KG1 (cell line): ENCODE data around the gene ANKRD17.
"Not testable (repeated sequence)": the region's sequence is repeated elsewhere in the genome, so short reads cannot be mapped to it uniquely, and the experiment has no call there.

Experiments used
- DNase-seq: peaks from one replicate; lab custom pipeline; 2025; lab: John Stamatoyannopoulos, UW

ANKRD17 gene

DNA sequence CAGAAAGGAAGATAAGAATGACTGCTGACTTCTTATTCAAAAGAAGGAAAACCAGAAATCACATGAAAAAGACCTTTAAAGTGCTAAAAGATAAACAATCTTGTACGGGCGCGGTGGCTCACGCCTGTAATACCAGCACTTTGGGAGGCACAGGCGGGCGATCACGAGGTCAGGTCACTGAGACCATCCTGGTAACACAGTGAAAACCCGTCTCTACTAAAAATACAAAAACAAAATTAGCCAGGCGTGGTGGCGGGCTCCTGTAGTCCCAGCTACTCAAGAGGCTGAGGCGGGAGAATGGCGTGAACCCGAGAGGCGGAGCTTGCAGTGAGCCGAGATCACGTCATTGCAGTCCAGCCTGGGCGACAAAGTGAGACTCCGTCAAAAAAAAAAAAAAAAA is 54.6 kb downstream of the ANKRD17 start:
- DNase-seq, result not testable (repeated sequence)

DNA sequence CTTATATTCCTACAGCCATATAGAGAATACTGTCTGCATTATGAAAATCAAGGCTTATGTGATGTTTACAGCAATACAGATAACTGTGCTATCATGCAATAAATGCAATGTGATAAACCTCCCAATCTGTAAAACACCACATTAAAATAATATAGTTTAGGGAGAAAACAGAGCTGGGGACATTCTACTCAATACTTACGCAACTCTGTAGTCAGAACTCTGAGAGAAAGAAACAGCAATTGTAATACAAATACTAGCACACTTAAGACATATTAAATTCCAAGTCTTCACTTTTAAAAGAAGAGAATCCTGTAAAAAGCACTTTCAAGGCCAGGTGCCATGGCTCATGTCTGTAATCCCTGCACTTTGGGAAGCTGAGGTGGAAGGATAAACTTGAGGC is 61.4 kb downstream of the ANKRD17 start:
- no peak for DNase-seq

DNA sequence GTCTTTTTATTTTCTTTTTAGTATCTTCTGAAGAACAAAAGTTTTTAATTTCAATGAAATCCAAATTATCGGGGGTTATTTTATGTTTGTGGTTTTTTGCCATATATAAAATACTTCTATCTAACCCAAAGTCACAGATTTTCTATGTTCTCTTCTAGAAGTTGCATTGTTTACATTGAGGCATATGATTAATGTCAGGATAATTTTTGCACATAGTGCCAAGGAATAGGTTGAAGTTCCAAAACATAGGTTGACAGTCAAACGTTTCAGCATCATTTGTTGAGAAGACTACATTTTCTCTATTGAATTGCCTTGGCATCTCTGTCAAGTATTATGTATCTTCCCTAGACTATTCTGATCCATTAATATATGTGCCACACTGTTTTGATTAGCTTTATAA is 64.5 kb downstream of the ANKRD17 start:
- no peak for DNase-seq

DNA sequence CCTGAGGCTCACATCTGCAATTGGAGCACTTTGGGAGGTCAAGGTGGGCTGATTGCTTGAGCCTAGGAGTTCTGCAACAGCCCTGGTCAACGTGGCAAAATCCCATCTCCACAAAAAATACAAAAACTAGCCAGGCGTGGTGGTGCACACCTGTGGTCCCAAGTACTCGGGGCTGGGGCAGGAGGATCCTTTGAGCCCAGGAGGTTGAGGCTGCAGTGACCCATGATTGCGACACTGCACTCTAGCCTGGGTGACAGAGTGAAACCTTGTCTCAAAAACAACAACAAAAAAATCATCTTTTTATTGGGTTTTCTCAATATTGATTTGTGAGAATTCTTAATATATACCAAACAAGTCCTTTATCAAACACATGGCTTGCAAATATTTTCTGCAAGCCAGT is 64.9 kb downstream of the ANKRD17 start:
- DNase-seq, result no peak

DNA sequence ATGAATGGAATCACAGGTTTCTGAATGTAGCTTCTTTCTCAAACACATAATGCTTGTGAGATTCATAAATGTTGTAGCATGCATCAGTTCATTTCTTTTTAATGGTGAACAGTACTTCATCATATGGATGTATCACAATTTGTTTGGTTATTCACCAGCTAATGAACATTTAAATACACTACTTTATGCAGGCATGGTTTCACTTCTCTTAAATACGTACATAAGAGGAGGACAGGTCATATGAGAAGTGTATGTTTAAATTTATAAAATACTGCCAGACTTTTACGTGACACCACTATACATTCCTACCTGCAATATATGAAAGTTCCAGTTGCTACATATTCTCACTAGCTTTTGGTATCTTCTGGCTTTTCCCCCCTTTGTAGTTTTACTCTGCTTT is 65.4 kb downstream of the ANKRD17 start:
- no peak for DNase-seq

DNA sequence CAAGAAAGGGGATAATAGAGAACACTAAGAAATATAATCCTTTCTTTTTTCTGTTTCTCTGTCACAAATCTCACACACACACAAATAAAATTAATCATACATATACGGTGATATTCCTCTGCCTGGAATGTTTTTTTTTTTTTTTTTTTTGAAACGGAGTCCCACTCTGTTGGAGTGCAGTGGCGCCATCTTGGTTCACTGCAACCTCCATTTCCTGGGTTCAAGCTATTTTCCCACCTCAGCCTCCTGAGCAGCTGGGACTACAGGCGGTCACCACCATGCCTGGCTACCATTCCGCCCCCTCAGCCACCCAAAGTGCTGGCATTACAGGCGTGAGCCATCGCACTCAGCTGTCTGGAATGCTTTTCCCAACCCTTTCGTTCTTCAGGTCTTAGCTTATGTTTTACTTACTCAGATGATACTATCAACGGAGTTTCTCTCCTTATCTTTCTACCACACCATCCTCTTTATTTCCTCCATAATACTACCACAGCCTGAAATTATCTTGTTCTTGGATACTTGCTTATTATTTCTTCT is 69.3 kb downstream of the ANKRD17 start:
- no peak for DNase-seq

DNA sequence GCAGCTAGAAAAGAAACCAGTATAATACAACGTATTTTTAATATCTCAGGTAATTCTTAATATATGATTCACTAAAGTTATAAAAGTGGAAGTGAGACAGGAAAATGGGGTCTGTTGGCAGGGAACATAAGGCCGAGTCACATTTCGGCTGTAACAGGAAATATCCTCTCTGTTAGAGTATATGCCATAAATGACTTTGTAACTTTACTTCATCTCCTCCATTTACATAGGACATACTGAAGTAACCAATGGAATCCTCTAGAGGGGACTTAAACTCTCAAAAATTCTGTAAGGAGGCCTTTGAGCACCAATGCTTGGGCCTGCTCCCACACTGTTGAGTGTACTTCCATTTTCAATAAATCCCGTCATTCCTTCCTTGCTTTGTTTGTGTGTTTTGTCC is 71.3 kb downstream of the ANKRD17 start:
- DNase-seq, result no peak

DNA sequence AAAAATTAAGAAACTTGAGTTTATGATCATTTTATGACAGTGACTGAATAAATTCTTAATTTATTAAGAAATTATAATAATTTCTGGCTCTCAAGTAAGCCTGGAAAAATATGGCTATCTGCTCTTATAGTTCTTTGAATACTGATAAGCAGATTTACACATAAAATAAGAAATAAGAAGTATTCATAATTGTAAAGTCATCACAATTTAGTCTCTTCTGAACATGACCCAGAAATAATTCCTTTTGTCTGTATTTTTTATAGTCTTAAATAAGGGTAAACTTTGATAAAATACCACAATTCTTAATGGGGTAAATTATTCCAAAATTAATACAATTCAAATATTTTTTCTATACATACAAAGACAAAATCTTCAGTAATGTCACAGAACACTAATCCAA is 72.7 kb downstream of the ANKRD17 start:
- no peak for DNase-seq

DNA sequence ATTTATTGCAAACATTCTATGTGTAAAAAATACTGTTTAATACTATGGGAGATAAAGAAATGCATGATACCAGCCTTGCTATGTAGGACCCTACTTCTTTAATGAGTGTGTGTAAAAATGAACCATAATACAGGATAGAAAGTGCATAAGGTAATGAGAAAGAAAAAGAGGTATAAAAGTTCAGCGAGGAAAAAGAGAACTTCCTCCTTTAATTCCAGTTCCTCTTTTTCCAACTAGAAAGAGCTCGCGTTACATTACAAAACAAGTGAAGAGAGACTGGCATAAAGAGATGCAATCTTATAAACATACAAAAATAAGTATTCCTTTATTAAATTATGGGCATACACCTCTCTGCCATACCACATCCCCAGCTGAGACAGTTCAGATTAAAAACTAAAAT is 77.4 kb downstream of the ANKRD17 start:
- peak; percentile 30 for DNase-seq

DNA sequence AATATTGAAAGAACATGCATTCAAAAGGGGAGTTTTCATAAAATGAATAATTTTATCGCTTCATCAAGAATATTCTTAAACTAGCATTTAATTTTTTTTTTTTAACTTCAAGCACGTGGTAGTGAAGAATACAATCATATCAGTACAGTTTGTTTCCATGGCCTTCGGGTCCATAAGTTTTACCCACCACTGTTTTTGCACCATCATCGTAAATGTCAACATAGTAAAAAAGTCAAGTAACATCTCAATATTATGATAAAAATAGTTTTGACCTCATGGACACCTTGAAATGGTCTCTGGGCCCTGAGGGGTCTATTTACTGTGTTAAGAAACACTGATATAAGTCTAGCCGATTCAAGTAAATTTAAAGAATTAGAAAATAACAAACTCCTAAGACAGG is 80.2 kb downstream of the ANKRD17 start:
- no peak for DNase-seq

DNA sequence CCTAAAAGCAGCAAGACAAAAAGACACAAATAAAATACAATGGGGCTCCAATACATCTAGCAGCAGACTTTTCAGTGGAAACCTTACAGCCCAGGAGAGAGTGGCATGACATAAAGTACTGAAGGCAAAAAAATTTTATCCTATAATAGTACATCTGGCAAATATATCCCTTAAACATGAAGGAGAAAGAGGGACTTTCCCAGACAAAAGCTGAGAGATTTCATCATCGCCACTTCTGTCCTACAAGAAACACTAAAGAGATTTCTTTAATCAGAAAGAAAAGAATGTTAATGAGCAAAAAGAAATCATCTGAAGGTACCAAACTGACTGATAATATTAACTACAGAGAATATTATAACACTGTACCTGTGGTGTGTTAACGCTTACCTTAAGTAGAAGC is 86.4 kb downstream of the ANKRD17 start:
- no peak for DNase-seq

DNA sequence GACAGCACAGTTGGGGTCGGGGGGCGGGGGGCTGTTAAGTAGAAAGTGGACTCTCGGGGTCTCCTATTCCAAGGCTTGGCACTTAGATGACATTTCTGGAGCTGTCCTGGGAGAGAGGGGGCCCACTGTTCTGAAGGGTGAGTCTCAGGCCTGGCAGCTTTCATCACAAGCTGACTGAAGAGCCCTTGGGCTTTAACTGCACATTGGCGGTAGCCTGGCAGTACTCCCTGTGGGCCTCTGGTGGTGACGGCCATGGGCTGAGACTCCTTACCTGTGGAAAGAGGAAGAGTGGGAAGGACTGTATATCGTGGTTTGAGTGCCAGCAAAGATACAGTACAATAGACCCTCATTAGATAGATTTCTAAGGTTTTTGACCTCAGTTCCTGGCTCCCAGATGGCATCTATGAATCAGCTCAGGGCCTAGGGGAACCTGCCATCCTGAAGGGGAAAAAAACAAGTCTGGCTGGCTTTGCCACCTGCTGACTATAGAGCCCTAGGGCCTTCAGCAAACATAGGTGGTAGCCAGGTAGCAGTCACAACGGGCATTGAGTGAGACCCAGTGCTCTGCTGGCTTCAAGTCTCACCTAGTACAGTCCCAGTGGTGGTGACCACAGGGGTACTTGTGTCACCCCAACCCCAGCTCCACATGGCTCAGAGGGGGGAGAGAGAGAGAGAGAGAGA is 87.9 kb downstream of the ANKRD17 start:
- no peak for DNase-seq

DNA sequence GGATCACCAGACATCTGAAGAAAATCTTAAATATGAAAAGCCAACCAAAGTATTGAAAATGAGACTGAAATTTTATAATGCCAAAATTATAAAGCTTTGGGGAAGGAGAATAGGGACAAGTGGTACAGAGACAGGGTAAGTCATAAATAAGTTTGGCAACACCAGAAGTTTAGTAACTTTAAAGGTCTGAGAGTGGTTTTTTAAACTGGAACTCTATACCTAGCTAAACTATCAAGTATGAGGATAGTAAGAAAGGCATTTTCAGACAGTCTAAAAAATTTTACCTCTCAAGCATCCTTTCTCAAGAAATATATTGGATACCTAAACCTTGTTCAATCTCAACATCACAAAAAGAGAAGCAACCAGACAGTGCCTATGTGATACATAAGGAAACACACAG is 92.4 kb downstream of the ANKRD17 start:
- DNase-seq, result no peak

DNA sequence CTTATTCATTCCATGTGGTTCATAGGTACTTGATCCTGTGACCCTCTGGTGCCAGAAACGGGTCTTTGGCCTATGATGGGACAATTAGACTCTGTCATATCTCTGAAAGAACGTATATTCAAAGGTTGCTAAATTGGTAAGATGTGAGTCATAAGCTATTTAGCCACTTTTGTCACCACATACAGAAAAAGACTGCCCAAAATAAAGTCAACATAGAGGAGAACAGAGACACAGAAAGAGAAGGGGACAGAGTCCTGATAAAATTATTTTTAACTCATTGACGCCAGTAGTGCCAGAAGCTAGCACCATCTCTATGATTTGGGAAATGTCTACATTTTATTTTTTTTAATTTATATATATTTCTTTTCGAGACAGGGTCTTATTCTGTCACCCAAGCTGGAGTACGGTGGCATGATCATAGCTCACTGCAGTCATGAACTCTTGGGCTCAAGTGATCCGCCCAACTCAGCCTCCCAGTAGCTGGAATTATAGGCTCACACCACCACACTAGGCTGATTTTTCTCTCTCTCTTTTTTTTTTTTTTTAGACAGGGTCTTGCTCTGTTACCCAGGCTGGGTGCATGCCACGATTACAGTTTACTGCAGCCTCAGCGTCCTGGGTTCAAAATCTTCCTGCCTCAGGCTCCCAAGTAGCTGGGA is 96.9 kb downstream of the ANKRD17 start:
- DNase-seq, result no peak

DNA sequence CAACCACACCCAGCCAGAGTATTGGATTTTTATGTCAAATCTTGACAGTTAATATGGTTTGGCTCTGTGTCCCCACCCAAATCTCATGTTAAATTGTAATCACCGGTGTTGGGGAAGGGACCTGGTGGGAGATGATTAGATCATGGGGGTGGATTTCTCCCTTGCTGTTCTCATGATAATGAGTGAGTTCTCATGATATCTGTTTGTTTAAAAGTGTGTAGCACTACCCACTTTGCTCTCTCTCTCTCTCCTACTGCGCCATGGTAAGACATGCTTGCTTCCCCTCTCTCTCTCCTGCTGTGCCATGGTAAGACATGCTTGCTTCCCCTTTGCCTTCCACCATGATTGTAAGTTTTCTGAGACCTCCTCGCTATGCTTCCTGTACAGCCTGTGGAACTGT is 102.2 kb downstream of the ANKRD17 start:
- no peak for DNase-seq

DNA sequence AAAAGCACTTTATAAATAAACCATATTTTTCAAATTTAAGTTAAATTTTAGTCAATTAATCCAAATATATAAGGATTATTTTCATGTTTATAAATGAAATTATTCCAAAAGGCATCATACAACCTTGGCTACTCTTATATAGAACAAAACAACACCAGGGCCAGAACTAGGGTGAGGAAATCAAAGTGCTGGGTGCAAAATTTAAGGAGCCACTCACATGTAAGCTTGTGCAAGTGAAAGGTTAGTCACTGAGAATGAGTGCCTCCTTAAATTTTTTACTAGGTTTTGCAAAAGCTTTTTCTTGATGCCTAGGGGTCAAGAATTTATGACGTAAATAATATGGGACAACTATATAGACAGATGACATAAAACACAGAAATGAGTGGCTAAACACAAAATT is 105.7 kb downstream of the ANKRD17 start:
- no peak for DNase-seq

DNA sequence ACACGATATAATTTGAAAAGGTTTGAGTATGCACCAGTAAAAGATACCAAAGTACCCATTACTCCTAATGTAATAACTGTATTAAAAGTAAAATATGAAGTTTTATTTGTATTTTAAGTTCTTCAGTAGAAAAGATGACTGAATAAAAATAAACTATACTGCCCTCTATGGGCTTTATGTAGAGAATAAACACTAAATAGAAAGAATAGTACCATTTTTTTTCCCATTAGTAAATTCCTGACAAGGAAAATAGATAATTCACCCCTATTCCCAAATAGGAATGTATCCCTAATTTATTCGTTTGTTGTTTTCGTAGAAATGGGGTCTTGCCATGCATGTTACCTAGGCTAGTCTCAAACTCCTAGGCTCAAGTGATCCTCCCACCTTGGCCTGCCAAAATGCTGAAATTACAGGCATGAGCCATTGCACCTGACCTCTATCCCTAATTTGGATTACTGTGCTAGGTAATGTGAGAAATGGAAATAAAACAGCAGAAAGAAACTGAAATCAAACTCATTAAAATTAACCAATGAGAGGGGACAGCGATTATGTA is 115.5 kb downstream of the ANKRD17 start:
- no peak for DNase-seq

DNA sequence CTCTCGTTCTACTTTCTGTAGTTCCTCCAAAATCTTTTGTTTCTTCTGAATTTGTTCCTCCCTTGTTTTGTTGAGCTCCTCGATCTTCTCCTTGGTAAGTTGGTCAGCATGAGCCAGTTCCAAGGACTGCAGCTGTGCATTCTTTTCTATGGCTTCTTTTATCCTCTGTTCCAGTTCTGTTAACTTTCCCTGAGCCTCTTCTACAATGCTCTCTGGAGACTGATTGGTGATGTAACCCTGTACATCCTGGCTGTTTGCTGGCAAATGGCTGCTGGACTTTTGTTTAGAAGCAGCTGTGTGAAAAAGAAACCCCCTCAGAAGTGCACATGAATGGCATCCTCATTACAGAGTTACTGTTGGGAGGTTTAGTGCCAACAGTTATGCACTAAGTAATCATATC is 118.6 kb downstream of the ANKRD17 start:
- no peak for DNase-seq

DNA sequence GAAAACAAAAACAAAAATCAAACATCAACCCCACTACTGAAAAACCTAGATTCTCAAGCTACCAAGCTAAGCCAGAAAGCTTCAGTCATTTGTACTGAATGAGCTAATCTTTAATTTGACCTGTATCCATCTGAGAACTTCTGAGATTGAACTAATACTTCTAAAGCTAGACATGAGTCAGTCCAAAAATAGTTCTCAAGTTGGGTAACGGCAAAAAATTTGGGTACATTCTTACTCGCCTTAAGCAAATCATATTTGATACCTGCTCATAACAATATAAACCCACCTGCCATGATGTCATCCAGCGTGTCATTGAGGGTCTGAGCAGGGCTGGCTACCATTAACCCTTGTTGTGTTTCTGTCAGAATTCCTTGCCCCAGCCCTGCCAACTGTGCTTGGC is 119.4 kb downstream of the ANKRD17 start:
- DNase-seq, result no peak

DNA sequence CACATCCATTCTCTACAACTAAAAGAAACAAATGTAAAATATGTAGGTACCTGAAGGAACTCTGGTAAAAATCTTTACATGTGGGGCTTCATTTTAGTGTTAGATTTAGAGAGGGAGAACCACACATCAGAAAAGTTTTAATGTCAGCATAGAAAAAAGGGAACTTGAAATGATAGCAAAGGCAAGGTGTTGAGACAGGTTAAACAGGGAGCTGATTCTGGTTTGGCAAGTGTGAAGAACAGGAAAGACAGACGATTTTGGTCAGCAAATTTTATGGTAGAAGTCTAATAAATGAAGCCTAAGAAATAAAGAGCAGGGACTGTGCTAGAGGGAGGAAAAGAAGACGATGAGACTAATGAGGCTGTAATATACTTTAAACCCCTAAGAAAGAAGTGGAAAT is 121.5 kb downstream of the ANKRD17 start:
- DNase-seq, result no peak

DNA sequence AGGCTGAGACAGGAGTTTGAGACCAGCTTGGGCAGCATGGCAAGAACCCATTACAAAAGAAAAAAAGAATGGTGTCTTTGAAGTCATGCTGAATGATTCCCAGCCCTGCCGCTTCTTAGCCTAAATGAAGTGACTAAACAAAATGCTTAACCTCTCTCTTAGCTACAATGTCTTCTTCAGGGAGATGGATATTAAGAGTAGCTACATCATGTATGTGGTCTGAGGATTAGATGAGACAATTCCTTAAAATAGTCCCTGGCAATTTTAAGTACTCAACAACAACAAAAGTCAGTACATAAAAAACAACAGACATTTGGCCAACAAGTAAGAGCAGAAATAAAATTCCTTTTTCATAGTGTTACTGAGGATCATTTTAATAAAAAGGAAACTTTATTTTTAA is 124.8 kb downstream of the ANKRD17 start:
- no peak for DNase-seq

DNA sequence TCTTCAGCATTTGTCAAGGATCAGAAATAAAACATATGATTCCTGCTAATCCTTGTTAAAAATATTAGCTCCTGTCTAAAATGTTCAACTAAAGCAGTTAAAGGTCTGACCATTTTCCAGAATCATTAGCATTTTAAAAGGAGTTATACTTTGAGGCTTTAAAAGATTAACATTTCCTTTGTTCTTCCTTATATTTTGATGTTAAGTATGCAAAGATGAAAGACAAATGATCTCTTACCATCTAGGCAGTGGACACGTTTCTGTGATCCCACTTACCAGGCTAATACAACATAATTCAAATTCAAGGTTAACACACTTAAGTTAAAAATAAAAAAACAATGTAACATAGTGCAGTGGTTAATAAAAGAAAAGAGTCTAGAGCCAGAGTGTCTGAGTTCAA is 127.3 kb downstream of the ANKRD17 start:
- DNase-seq, result no peak

DNA sequence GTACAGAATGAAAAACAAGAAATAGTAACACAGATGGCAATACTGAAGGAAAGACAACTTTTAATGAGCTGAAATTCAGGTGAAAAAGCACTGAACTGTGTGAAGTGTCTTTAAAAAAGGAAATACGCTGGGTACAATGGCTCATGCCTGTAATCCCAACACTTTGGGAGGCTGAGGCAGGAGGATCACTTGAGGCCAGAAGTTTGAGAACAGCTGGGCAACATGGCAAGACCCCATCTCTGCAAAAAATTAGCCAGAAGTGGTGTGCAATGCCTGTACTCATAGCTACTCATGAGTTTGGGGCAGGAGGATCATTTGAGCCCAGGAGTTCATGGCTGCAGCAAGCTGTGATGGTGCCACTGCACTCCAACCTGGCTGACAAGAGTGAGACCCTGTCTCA is 129.3 kb downstream of the ANKRD17 start:
- DNase-seq, result no peak
